Measurements from ENCODE around the gene SCYGR7. TPM values are rescaled to one million over a fixed set of nuclear protein-coding genes. Genes with fewer than 3 reads are reported as not detected.

SCYGR7 gene
- total RNA-seq, 6 experiments from 2014 or later = not detected

DNA sequence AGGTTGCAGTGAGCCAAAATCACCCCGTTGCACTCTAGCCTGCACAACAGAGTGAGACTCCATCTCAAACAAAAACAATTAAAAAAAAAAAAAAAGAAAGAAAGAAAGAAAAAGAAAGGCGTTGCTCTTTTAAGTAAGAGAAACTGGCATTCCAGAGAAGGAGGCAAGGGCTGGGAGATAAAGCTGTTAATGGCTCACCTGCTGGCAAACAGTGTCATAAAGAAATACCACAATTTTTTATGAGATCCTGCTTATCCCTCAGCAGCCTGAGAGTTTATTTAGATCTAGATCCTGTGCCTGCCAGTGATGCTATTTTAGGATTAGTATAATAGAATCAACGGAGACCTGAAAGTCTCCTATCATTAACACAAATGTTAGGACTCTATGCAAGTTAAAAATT is 26.6 kb upstream of the SCYGR7 start:
- peaks cover 0 to 7% (median 0%) of the 10 kb centered on the region in 4 donors for H3K36me3 ChIP-seq
- peaks cover 0 to 27% (median 8%) of the 10 kb centered on the region in 4 donors for H3K4me1 ChIP-seq
- no peaks in the 10 kb centered on the region for H3K27me3 ChIP-seq
- no peaks in the 10 kb centered on the region for H3K9me3 ChIP-seq
- TF ChIP-seq, protein P1, sequence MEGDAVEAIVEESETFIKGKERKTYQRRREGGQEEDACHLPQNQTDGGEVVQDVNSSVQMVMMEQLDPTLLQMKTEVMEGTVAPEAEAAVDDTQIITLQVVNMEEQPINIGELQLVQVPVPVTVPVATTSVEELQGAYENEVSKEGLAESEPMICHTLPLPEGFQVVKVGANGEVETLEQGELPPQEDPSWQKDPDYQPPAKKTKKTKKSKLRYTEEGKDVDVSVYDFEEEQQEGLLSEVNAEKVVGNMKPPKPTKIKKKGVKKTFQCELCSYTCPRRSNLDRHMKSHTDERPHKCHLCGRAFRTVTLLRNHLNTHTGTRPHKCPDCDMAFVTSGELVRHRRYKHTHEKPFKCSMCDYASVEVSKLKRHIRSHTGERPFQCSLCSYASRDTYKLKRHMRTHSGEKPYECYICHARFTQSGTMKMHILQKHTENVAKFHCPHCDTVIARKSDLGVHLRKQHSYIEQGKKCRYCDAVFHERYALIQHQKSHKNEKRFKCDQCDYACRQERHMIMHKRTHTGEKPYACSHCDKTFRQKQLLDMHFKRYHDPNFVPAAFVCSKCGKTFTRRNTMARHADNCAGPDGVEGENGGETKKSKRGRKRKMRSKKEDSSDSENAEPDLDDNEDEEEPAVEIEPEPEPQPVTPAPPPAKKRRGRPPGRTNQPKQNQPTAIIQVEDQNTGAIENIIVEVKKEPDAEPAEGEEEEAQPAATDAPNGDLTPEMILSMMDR (IDR thresholded peaks at IDR 0.05) = no peak
- TF ChIP-seq POLR2A (IDR thresholded peaks at IDR 0.05) = no peak
- no peak for DNase-seq
- intact Hi-C loops (cut with DNase I) = no loop called here
- ATAC-seq = no peak
- no peak overlapping the region for H3K27ac ChIP-seq
- H3K4me3 ChIP-seq = no peak overlapping the region
- WGBS (ENCODE audit: insufficient coverage, low coverage, low lambda C conversion rate, missing lambda C conversion rate) = 33% methylated on average over 3 of the region's 3 CpGs

DNA sequence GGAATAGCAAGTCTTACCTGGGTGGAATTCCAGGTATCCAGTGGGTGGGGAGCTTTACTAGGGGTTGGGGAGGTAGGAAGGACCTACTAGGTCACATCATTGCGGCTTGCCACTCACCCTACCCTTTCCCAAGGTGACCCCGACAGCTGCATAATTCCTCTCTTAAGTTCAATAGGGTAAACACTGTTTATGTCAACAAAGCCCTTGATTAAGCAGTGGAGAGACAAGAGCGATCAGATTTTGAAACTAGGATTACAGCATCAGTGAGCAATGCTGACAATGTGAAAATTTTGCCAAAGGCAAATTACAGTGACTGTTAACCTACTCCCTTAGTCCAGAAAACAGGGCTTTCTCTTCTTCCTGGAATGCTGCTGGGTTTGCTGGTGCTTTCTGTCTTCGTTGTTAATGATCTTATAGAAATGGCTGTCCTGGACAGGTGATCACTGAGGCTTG is 24.8 kb upstream of the SCYGR7 start:
- H3K9me3 ChIP-seq = no peaks in the 10 kb centered on the region
- DNase-seq (peak in 1 of 3 donors; percentile 59), ATAC-seq (peak; percentile 75 to 82 (median 79))
- H3K4me1 ChIP-seq = peaks cover 0 to 43% (median 11%) of the 10 kb centered on the region in 4 donors
- 21% methylated on average over 4 of the region's 4 CpGs for WGBS (ENCODE audit: insufficient coverage, low coverage, low lambda C conversion rate, missing lambda C conversion rate)
- H3K36me3 ChIP-seq = peaks cover 0 to 6% (median 0%) of the 10 kb centered on the region in 4 donors
- no peaks in the 10 kb centered on the region for H3K27me3 ChIP-seq
- no peak overlapping the region for H3K4me3 ChIP-seq
- intact Hi-C loops (cut with DNase I) = no loop called here
- no peak for TF ChIP-seq POLR2A (IDR thresholded peaks at IDR 0.05)
- TF ChIP-seq, protein P1 (IDR thresholded peaks at IDR 0.05) = no peak
- H3K27ac ChIP-seq = peak overlapping the region; percentile 45 to 49 (median 48)

DNA sequence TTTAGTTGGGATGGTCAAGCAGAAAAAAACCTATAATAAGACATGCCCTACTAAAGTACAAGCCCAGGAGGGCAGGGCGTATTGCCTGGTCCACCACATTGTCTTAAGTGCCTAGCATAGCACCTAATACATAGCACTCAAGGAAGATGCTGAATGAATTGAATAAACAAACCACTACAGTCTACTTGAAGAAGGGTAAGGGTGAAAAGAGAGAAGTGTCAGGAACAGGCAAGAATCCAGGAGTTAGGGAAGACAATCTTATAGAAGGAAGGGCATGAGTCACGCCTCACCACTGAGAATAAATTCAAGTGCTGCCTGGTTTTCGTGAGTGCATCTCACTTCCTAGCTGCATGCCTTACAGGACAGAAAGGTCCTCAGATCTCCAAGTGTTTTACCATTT is 24.2 kb upstream of the SCYGR7 start:
- Histone ChIP-seq H3K4me1 (peaks cover 0 to 44% (median 11%) of the 10 kb centered on the region in 4 donors), H3K9me3 (no peaks in the 10 kb centered on the region), H3K27ac (peak overlapping the region; percentile 45 to 49 (median 48)), H3K27me3 (no peaks in the 10 kb centered on the region), H3K4me3 (no peak overlapping the region), H3K36me3 (no peaks in the 10 kb centered on the region)
- TF ChIP-seq, protein P1 (IDR thresholded peaks at IDR 0.05) = no peak
- TF ChIP-seq POLR2A (IDR thresholded peaks at IDR 0.05) = no peak
- 61% methylated on average over 3 of the region's 3 CpGs for WGBS (ENCODE audit: insufficient coverage, low coverage, low lambda C conversion rate, missing lambda C conversion rate)
- intact Hi-C loops (cut with DNase I) = no loop called here
- DNase-seq (no peak), ATAC-seq (no peak)

DNA sequence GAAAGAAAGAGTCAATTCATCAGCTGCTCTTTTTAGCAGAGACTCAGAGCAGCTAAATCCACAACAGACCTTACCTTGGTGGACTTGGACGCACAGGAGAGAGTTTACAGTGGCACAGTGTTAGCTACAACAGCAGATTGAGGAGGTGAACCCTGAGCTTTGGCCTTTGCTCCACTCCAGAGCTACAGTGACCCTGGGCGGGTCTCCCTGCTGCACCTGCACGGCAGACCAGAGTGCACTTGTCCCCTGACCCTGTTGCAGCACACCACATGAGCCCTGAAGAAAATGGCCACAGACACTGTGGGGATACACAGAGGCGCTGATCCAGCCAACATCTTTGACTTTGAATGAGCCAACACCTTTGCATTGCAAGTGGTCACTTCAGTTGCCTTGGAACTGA is 21.3 kb upstream of the SCYGR7 start:
- H3K27ac ChIP-seq = peak overlapping the region; percentile 2 to 77 (median 38)
- H3K36me3 ChIP-seq = no peaks in the 10 kb centered on the region
- peak; percentile 88 to 98 (median 94) for ATAC-seq
- intact Hi-C loops (cut with DNase I) = no loop called here
- 50% methylated on average over 4 of the region's 4 CpGs for WGBS (ENCODE audit: insufficient coverage, low coverage, low lambda C conversion rate, missing lambda C conversion rate)
- no peaks in the 10 kb centered on the region for H3K27me3 ChIP-seq
- no peak overlapping the region for H3K4me3 ChIP-seq
- peaks cover 0 to 39% (median 11%) of the 10 kb centered on the region in 4 donors for H3K4me1 ChIP-seq
- TF ChIP-seq, protein P1 (IDR thresholded peaks at IDR 0.05) = no peak
- no peak for TF ChIP-seq POLR2A (IDR thresholded peaks at IDR 0.05)
- peak; percentile 71 to 90 (median 89) for DNase-seq
- no peaks in the 10 kb centered on the region for H3K9me3 ChIP-seq
